Esophagus mucosa (tissue), 1 donor: ENCODE data around the gene SLFN14. TPM values are rescaled to one million over a fixed set of nuclear protein-coding genes. Genes with fewer than 3 reads are reported as not detected.
"Not testable (repeated sequence)": the region's sequence is repeated elsewhere in the genome, so short reads cannot be mapped to it uniquely, and the experiment has no call there.

ENCODE experiments used
- ATAC-seq: fragments of 200-7000 bp; cut with Tn5 transposase; one replicate; pipeline ENCODE4 v1.9.1; 2020
- total RNA-seq: library from RNA; stranded (reverse); gene quantifications from one replicate; pipeline ENCODE4 v1.2.4, GENCODE V29; 2023
- donor health status: DM: yes; HTN: yes; CAD: no.

SLFN14 gene
- total RNA-seq, 1 donor from 2014 or later, result not detected

- ATAC-seq, result no peak
Measured at GRCh38 chr17:35557353-35557752, 3.3 kb downstream of the SLFN14 start.

GRCh38 chr17:35555691-35556090, 4.9 kb downstream of the SLFN14 start:
- no peak for ATAC-seq

GRCh38 chr17:35554668-35555067, 6.0 kb downstream of the SLFN14 start:
- no peak for ATAC-seq

GRCh38 chr17:35553310-35553709, 7.3 kb downstream of the SLFN14 start:
- no peak for ATAC-seq

- no peak for ATAC-seq
Measured at GRCh38 chr17:35548978-35549377, 11.6 kb downstream of the SLFN14 start.

- peak; percentile 71 for ATAC-seq
Measured at GRCh38 chr17:35548208-35548810, 12.3 kb downstream of the SLFN14 start.

GRCh38 chr17:35546487-35546886, 14.1 kb downstream of the SLFN14 start:
- ATAC-seq, result no peak

GRCh38 chr17:35545150-35545549, 15.5 kb downstream of the SLFN14 start:
- ATAC-seq, result peak; percentile 64

- ATAC-seq, result peak; percentile 11
Measured at GRCh38 chr17:35543856-35544255, 16.8 kb downstream of the SLFN14 start.

GRCh38 chr17:35542990-35543389, 17.6 kb downstream of the SLFN14 start:
- no peak for ATAC-seq

- ATAC-seq, result no peak
Measured at GRCh38 chr17:35541434-35541833, 19.2 kb downstream of the SLFN14 start.

- ATAC-seq, result no peak
Measured at GRCh38 chr17:35540589-35541404, 19.8 kb downstream of the SLFN14 start.

GRCh38 chr17:35539659-35540026, 21.0 kb downstream of the SLFN14 start:
- no peak for ATAC-seq

GRCh38 chr17:35537601-35538141, 22.9 kb downstream of the SLFN14 start, which contains the start of gene SLFN12L:
Gene SLFN12L, minus strand, starts transcription at chr17:35537678. Its CDS starts 15,314 bp downstream, at chr17:35522364.
- ATAC-seq, result no peak

GRCh38 chr17:35536664-35537171, 23.9 kb downstream of the SLFN14 start:
- ATAC-seq, result no peak

- not testable (repeated sequence) for ATAC-seq
Measured at GRCh38 chr17:35535406-35535805, 25.2 kb downstream of the SLFN14 start.

- ATAC-seq, result no peak
Measured at GRCh38 chr17:35534576-35535093, 26.0 kb downstream of the SLFN14 start.

GRCh38 chr17:35531160-35531559, 29.5 kb downstream of the SLFN14 start:
- ATAC-seq, result no peak

- ATAC-seq, result no peak
Measured at GRCh38 chr17:35529866-35530265, 30.8 kb downstream of the SLFN14 start.

GRCh38 chr17:35529326-35529725, 31.3 kb downstream of the SLFN14 start:
- not testable (repeated sequence) for ATAC-seq

GRCh38 chr17:35523296-35523695, 37.3 kb downstream of the SLFN14 start:
- no peak for ATAC-seq

- ATAC-seq, result not testable (repeated sequence)
Measured at GRCh38 chr17:35521654-35522256, 38.9 kb downstream of the SLFN14 start.

- ATAC-seq, result no peak
Measured at GRCh38 chr17:35521150-35521549, 39.5 kb downstream of the SLFN14 start.
